Lower leg skin (tissue), 4 donors: ENCODE measurements around the gene CCDC197. TPM values are rescaled to one million over a fixed set of nuclear protein-coding genes. Genes with fewer than 3 reads are reported as not detected.

Source experiments
- DNase-seq, 2 donors: peaks; one replicate each; pipeline ENCODE4 v3.0.0-alpha.2; 2019; ENCODE audit warnings: low spot score in 2 of 2
- H3K4me3 ChIP-seq: fragments of 200-600 bp; sonication (generic); 2 replicates; pipeline ENCODE4 v1.5.1; 2017; ENCODE audit warnings: mild to moderate bottlenecking, low read depth; ENCODE audit not compliant: poor library complexity, severe bottlenecking
- CTCF ChIP-seq, 3 donors: fragments of 450-650 bp; IDR thresholded peaks; one replicate each; pipeline ENCODE4 v1.5.1; 2016; ENCODE audit warnings: antibody characterized with exemption in 3 of 3, mild to moderate bottlenecking in 3 of 3, moderate library complexity in 2 of 3
- POLR2A ChIP-seq, 2 donors: fragments of 450-650 bp; IDR thresholded peaks; one replicate each; pipeline ENCODE4 v1.6.1; 2016 to 2017; ENCODE audit warnings: antibody characterized with exemption in 2 of 2, mild to moderate bottlenecking in 1 of 2, moderate library complexity in 1 of 2
- WGBS, 2 donors: methylation state at CpG; one replicate each; pipeline ENCODE4 v1.1.5; 2018; 5-methylcytosine and 5-hydroxymethylcytosine counted together
- intact Hi-C: fragments of 100-400 bp; cut with DNase I; formaldehyde crosslinking; loops from one replicate; pipeline ENCODE4 v1.15.0; 2023; ENCODE audit warnings: low total_unique reads
- total RNA-seq, 4 donors: library from RNA; depleted of rRNA; stranded (reverse); fragments of >200 nt; gene quantifications; one replicate each; pipeline ENCODE4 v1.1.0, GENCODE V29; 2016

Gene CCDC197
- total RNA-seq, 4 donors from 2014 or later, result not detected

- DNase-seq, result no peak
- no peak for TF ChIP-seq CTCF (IDR thresholded peaks at IDR 0.05)
- no peak for TF ChIP-seq POLR2A (IDR thresholded peaks at IDR 0.05)
- intact Hi-C loops, result no loop called here
- H3K4me3 ChIP-seq, result no peak overlapping the region
- WGBS, 2 donors, result 81 to 88% methylated on average over 5 of the region's 5 CpGs
Observed at GRCh38 chr14:93977171-93977570, 19.9 kb upstream of the CCDC197 start.

- TF ChIP-seq POLR2A (IDR thresholded peaks at IDR 0.05), result no peak
- no peak for TF ChIP-seq CTCF (IDR thresholded peaks at IDR 0.05)
- 86 to 89% methylated on average over 11 of the region's 11 CpGs for WGBS, 2 donors
Observed at GRCh38 chr14:93977790-93978581, 19.1 kb upstream of the CCDC197 start.

GRCh38 chr14:93978735-93979134 lies 18.4 kb upstream of the CCDC197 start:
- no peak for DNase-seq
- intact Hi-C loops, result no loop called here
- H3K4me3 ChIP-seq, result no peak overlapping the region
- TF ChIP-seq POLR2A (IDR thresholded peaks at IDR 0.05) (no peak), CTCF (IDR thresholded peaks at IDR 0.05) (no peak)
- WGBS, 2 donors, result 81 to 82% methylated on average over 4 of the region's 4 CpGs

More at GRCh38 chr14:93977790-93978581, 19.1 kb upstream of the CCDC197 start:
- DNase-seq, result no peak
- intact Hi-C loops, result no loop called here
- no peak overlapping the region for H3K4me3 ChIP-seq

- no peak for TF ChIP-seq CTCF (IDR thresholded peaks at IDR 0.05)
- no peak for TF ChIP-seq POLR2A (IDR thresholded peaks at IDR 0.05)
- no peak overlapping the region for H3K4me3 ChIP-seq
- 49 to 57% methylated on average over 11 of the region's 11 CpGs for WGBS, 2 donors
- DNase-seq, result no peak
- intact Hi-C loops, result no loop called here
Observed at GRCh38 chr14:93980456-93981201, 16.5 kb upstream of the CCDC197 start.

GRCh38 chr14:93981316-93982229 lies 15.5 kb upstream of the CCDC197 start:
- H3K4me3 ChIP-seq, result no peak overlapping the region
- TF ChIP-seq CTCF (IDR thresholded peaks at IDR 0.05), result no peak
- TF ChIP-seq POLR2A (IDR thresholded peaks at IDR 0.05), result no peak
- intact Hi-C loops, result loop anchor here (2.0 kb wide), 1 partner anchor 23 kb away; no protein-coding TSS in a partner anchor
- 94 to 96% methylated on average over 8 to 9 of the region's 9 CpGs for WGBS, 2 donors
- no peak for DNase-seq
